ENCODE measurements around the gene SRL.

DNA sequence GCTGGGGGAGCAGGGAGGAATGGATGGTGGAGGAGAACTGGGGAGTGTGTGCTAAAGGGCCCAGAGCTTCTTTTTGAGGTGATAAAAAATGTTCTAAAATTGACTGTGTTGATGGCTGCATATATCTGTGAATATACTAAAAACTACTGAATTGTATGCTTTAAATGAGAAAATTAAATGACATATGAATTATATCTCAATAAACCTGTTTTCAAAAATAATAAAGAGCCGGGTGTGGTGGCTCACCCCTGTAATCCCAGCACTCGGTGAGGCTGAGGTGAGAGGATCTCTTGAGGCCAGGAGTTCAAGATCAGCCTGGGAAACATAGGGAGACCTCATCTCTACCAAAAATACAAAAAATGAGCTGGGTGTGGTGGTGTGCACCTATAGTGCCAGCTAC lies 16.8 kb downstream of the SRL start:
- TF ChIP-seq POLR2A (IDR thresholded peaks at IDR 0.05) (no peak), CTCF (IDR thresholded peaks at IDR 0.05) (no peak)
